Upper lobe of right lung (tissue), 1 donor: Measurements from ENCODE around the gene MRPL43. TPM values are rescaled to one million over a fixed set of nuclear protein-coding genes. Genes with fewer than 3 reads are reported as not detected.
A peak's percentile ranks its signal among the peaks of the same experiment; 100 is the strongest.

ENCODE experiments used
- ATAC-seq: fragments of 200-7000 bp; cut with Tn5 transposase; one replicate; pipeline ENCODE4 v1.9.1; 2020; ENCODE audit warnings: mild to moderate bottlenecking, moderate library complexity
- DNase-seq: peaks from one replicate; pipeline ENCODE4 v3.0.0-alpha.2; 2020
- H3K27ac ChIP-seq: fragments of 200-600 bp; one replicate; pipeline ENCODE4 v1.8.0; 2022
- H3K27me3 ChIP-seq: fragments of 200-600 bp; one replicate; pipeline ENCODE4 v1.8.0; 2022; ENCODE audit warnings: mild to moderate bottlenecking
- H3K36me3 ChIP-seq: fragments of 200-600 bp; one replicate; pipeline ENCODE4 v1.8.0; 2022
- H3K4me1 ChIP-seq: fragments of 200-600 bp; one replicate; pipeline ENCODE4 v1.8.0; 2022
- H3K4me3 ChIP-seq: fragments of 200-600 bp; one replicate; pipeline ENCODE4 v1.8.0; 2022; ENCODE audit warnings: mild to moderate bottlenecking
- H3K9me3 ChIP-seq: fragments of 200-600 bp; one replicate; pipeline ENCODE4 v1.8.0; 2022
- intact Hi-C: fragments of 100-400 bp; cut with DNase I; formaldehyde crosslinking; loops from one replicate; pipeline ENCODE4 v1.11.0; 2022
- total RNA-seq: library from RNA; stranded (reverse); fragmentation: NEBNext Ultra II Directional; extraction: Animal tissue kit (Norgen Biotek cat#: 25700); gene quantifications from one replicate; pipeline ENCODE4 v1.2.1, GENCODE V29; 2021
- TF ChIP-seq, protein P1 (sequence below): fragments of 200-600 bp; IDR thresholded peaks from one replicate; pipeline ENCODE4 v1.8.0; 2022; ENCODE audit warnings: antibody characterized with exemption
- donor health status: DM: no; HTN: yes; CAD: no; lungs with severe emphysema.

The MRPL43 gene
- total RNA-seq, 1 donor from 2014 or later, result 60.5 TPM

DNA sequence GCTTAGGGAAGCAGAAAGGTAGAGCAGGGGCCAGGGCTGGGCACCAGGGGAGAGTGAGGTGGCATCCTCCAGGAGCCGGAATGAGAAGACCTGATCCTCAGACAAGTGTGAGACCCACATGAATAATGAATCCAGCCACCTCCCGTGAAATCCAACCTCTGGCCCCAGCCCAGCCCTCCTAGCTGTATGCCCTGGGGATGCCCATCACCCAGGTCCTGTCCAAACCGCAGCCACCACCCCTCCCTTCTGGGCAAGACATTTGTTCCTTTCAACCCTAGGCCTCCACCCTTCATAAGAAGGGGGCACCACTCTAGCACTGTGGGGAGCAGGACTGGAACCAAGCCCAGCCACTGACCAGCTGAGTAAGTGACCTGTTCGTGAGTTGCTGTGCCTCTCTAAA lies 33.9 kb upstream of the MRPL43 start:
- Histone ChIP-seq H3K9me3 (no peaks in the 10 kb centered on the region), H3K27me3 (peaks cover 17% of the 10 kb centered on the region), H3K36me3 (no peaks in the 10 kb centered on the region), H3K4me3 (no peak overlapping the region), H3K27ac (no peak overlapping the region), H3K4me1 (peaks cover 4% of the 10 kb centered on the region)
- TF ChIP-seq, protein P1, sequence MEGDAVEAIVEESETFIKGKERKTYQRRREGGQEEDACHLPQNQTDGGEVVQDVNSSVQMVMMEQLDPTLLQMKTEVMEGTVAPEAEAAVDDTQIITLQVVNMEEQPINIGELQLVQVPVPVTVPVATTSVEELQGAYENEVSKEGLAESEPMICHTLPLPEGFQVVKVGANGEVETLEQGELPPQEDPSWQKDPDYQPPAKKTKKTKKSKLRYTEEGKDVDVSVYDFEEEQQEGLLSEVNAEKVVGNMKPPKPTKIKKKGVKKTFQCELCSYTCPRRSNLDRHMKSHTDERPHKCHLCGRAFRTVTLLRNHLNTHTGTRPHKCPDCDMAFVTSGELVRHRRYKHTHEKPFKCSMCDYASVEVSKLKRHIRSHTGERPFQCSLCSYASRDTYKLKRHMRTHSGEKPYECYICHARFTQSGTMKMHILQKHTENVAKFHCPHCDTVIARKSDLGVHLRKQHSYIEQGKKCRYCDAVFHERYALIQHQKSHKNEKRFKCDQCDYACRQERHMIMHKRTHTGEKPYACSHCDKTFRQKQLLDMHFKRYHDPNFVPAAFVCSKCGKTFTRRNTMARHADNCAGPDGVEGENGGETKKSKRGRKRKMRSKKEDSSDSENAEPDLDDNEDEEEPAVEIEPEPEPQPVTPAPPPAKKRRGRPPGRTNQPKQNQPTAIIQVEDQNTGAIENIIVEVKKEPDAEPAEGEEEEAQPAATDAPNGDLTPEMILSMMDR, result no peak
- DNase-seq, result peak; percentile 57
- intact Hi-C loops, result no loop called here
- ATAC-seq, result no peak

DNA sequence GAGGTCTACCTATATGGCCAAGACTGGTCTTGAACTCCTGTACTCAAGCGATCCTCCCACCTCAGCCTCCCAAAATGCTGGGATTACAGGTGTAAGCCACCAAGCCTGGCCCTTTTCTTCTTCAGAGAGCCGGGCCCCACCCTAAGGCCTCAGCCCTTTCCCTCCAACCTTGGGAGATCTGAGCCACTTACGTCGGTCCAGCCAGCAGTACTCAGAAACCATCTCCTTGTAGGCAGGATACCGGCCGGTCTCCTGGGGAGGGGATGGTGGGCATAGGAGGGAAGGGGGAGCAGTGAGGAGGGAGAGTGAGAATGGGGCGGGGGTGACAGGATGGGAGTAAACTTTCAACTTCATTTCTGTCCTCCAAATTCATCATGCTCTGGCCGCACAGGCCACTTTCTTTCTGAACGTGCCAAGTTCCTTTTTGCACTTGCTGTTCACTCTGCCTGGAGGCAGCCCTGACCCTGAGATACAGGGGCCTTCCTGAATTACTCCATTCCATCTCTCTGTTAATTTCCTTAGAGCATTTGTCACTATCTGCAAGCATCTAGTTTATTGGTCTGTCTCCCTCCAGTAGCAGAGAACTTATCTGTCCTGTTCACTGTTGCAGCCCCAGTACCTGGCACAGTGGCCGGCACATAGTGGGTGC lies 33.3 kb upstream of the MRPL43 start:
- H3K36me3 ChIP-seq, result no peaks in the 10 kb centered on the region
- H3K4me1 ChIP-seq, result peaks cover 4% of the 10 kb centered on the region
- DNase-seq (no peak), ATAC-seq (no peak)
- no peak overlapping the region for H3K27ac ChIP-seq
- no peaks in the 10 kb centered on the region for H3K9me3 ChIP-seq
- intact Hi-C loops, result no loop called here
- H3K4me3 ChIP-seq, result no peak overlapping the region
- peaks cover 17% of the 10 kb centered on the region for H3K27me3 ChIP-seq
- TF ChIP-seq, protein P1, result no peak

DNA sequence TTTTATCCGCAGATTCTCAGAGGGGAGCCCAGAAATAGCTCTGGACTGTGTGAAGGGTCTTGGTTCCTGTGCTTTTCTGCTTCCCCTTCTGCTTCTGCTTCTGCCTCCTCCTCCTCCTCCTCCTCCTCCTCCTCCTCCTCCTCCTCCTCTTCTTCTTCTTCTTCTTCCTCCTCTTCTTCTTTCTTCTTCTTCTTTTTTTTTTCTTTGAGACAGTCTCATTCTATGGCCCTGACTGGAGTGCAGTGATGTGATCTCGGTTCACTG lies 32.1 kb upstream of the MRPL43 start:
- peaks cover 4% of the 10 kb centered on the region for H3K4me1 ChIP-seq
- no peak for DNase-seq

DNA sequence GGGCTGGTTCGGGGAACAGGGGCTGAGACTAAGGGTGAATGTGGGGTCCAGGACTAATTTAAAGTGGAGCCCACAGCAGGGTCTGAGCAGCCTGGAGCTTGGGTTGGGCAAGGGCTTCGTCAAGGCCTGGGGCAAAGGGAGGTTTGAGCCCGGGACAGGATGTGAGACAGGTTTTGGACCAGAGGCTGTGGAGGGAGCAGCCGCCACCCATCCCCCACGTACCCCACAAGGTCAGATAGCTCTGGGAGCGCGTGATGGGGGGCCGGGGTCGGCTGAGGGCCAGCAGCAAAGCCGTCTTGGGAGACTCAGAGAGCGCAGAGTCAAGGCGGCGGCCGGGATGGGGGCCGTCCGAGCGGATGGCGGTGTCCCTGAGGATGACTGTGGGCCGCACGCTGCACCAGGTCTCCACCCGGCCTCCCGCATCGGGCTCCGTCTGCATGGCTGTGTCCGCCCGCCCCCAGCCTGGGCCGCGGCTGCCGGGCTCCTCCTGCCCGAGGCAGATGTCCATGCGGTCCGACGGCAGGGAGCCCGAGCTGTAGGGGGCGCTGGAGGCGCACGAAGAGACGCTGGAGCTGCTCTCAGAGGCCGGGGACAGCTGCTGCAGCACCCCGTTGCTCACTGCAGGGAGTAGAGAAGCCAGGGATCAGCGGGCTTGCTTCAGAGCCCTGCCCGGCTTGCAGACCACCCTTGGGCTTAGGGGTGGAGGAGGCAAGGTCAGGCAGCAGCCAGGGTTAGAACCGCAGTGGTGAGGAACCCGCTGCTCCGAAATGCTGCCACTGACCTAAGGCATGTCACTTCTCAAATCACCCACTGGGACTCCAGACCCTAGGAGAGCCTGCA lies 31.5 kb upstream of the MRPL43 start:
- Histone ChIP-seq H3K9me3 (no peaks in the 10 kb centered on the region), H3K27me3 (peaks cover 17% of the 10 kb centered on the region), H3K27ac (no peak overlapping the region), H3K36me3 (no peaks in the 10 kb centered on the region), H3K4me3 (no peak overlapping the region), H3K4me1 (peaks cover 9% of the 10 kb centered on the region)
- intact Hi-C loops, result no loop called here
- DNase-seq (peak; percentile 92), ATAC-seq (peak; percentile 86)
- TF ChIP-seq, protein P1, result peak; percentile 72

More for the DNA sequence above, 32.1 kb upstream of the MRPL43 start:
- Histone ChIP-seq H3K9me3 (no peaks in the 10 kb centered on the region), H3K4me3 (no peak overlapping the region), H3K27ac (no peak overlapping the region), H3K36me3 (no peaks in the 10 kb centered on the region), H3K27me3 (peaks cover 17% of the 10 kb centered on the region)
- intact Hi-C loops, result no loop called here
- TF ChIP-seq, protein P1, result no peak
- ATAC-seq, result no peak

DNA sequence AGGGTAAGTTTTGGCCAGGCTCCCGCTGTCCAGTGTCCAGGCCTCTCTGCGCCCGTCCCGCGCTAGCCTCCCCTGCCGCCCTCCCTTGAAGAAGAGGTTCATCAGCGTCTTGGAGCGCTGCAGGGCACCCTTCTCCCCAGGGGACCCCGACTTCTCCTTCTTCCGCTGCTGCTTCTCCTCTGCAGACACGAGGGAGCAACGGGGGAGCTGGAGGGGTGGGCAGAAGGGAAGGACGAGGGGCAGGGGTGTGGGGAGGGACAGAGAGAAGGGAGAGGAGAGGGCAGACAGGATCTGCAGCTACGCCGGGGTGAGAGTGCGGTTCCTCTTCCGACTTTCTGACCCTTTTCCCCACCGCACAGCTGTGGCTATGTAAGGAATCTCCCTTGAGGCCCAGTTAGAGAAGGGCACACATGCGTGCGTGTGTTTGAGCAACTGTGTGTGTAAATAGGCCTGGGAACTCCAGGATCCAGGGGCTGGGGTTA lies 30.9 kb upstream of the MRPL43 start:
- Histone ChIP-seq H3K27ac (no peak overlapping the region), H3K36me3 (no peaks in the 10 kb centered on the region), H3K9me3 (no peaks in the 10 kb centered on the region), H3K4me1 (peaks cover 16% of the 10 kb centered on the region), H3K4me3 (no peak overlapping the region), H3K27me3 (peaks cover 17% of the 10 kb centered on the region)
- intact Hi-C loops, result no loop called here
- DNase-seq, result no peak
- TF ChIP-seq, protein P1, result no peak
- ATAC-seq, result no peak
